Dedifferentiated amniotic fluid mesenchymal stem cell (primary cell): Measurements from ENCODE around the gene SLC12A7.

Source experiments
- DNase-seq: peaks from one replicate; pipeline ENCODE4 v3.0.0-alpha.2; 2016; ENCODE audit errors: extremely low spot score

The SLC12A7 gene

DNA sequence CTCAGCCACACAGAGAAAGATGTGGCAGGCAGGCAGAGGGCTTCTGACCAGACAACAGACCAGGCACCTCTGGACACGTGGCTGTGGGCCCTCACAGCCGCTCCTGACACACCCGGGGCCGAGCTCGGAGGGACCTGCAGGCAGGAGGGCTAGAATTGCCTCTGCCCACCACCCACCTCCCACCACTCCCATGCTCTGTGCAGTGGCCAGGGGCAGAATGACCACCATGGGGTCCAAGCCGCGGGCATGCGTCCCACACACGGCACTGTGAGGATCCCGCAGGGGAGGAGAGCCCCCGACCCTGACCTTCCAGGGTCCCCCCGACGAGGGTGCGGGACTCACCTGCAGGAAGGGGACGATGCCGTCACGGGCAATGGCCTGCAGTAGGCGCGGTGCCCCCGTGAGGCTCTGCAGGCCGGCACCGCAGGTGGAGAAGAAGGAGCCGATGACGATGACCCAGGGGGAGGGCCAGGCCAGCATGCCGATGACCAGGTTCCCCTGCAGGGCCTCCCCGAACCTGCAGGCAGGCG is 34.3 kb downstream of the SLC12A7 start:
- DNase-seq, result no peak

- no peak for DNase-seq
Measured at GRCh38 chr5:1077026-1077425, 34.8 kb downstream of the SLC12A7 start.

DNA sequence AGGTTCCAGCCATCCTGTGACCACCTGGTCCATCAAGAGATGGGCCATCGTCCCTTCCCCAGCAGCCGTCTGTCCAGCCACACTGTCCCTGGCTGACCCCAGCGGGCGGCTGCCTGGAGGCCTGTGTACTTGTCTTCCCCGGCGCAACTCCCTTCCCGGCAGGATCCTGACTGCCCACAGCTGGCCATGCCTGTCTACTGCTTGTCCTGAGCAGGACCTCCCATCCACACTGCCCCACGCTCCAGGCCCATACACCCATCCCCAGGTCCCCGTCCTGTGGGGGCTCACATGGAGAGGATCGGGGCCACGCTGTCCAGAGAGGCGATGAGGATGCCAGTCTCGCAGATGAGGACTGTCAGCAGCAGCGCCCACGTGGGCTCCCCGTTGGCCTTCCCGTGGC is 35.5 kb downstream of the SLC12A7 start:
- DNase-seq, result no peak

DNA sequence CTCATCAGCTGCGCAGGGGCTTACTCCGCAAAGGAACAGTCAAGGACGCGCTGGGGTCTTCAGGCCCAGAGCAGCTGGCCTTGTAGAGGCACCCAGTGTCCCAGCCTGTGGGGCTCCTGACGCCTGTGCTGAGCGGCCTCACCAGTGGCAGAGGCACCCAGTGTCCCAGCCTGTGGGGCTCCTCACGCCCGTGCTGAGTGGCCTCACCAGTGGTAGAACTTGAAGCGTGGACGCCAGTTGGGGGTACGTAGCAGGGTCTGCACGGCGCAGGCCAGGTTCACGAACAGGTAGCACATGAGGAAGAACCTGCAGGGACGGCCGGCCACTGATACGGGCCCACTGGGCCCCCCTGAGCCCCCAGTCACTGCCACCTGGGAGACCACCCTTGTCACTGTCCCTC is 35.9 kb downstream of the SLC12A7 start:
- DNase-seq, result no peak

DNA sequence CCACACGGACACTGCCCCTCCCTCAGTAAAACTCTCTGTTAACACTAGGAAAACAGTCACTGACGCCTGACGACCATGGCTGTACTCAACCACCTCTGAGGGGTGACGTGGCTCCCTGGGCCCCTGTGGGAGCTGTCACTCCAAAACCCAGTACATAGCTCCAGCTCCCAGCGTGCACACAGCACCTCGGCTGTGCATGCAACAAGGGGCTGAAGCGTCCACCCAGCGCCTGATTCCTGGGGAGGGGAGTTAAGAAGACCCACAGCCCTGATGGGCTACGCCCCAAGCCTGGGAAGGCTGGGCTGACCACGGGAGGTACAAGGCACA is 36.3 kb downstream of the SLC12A7 start:
- DNase-seq, result no peak

GRCh38 chr5:1074816-1075554 is 36.9 kb downstream of the SLC12A7 start:
- no peak for DNase-seq

DNA sequence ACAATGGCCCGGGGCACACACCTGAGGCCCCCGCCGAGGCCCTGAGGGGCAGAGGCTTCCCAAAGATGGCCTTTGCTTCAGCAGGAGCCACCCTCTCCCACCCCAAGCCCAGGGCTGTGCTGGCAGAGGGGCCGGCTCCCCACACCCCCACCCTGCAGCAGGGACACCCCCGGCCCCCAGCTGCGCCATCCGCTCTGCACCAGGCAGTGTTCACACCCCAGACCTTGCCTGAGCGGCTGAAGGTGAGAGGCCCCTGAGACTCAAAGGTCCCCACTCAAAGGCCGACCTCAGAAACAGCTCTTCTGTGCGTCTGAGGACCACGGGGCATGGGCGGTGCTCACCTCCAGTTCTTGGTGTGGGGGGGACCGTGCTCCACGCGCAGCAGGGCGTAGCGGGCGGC is 37.6 kb downstream of the SLC12A7 start:
- DNase-seq, result no peak

DNA sequence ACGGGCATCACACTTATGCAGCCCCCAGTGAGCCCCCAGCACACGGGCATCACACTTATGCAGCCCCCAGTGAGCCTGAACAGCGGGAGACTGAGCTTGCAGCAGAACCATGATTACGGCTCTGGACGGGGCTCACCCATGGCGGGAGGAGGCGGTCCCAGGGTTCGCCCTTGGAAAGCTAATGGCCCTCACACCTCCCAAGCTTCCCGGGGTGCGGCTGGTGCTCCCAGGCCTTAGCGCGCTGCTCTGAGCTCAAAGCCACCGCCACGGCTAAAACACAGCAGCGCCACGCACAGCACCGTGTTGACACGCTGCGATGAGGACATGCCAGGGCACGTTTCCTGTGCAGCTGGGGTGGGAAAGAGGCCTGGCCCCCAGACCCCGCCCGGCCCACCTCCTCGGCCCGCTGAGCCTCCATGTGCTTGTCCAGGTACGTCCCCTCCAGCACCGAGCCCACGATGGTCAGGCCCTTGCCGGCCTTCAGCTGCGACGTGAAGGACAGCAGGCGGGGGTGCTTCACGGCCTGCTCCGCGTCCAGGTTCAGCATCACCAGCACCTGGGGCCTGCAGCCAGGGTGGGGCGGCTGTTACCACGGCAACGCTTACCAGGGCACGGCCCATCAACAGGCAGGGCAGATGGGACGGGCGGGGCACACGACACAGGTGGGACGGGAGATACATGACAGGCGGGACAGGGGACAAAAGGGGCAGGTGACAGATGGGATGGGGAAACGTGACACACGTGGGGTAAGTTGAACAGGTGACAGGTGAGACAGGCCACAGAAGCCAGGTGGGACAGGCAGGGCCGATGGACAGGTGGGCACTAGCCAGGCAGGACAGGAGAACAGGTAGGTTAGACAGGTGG is 38.4 kb downstream of the SLC12A7 start:
- DNase-seq, result no peak

DNA sequence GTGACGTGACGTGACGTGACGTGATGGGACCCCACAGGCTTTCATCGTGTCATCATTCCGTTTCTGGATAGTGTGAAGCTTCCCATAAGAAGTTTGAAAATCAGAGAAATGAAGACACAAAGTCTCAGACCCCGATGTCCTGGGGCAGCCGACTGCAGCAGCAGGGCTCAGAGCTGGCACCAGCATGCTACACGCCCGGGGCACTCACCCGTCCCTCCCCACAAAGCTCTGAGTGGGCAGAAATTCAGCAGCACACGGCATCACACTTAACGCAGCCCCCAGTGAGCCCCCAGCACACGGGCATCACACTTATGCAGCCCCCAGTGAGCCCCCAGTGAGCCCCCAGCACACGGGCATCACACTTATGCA is 42.2 kb downstream of the SLC12A7 start:
- no peak for DNase-seq

- no peak for DNase-seq
Measured at GRCh38 chr5:1068895-1069719, 42.8 kb downstream of the SLC12A7 start.

DNA sequence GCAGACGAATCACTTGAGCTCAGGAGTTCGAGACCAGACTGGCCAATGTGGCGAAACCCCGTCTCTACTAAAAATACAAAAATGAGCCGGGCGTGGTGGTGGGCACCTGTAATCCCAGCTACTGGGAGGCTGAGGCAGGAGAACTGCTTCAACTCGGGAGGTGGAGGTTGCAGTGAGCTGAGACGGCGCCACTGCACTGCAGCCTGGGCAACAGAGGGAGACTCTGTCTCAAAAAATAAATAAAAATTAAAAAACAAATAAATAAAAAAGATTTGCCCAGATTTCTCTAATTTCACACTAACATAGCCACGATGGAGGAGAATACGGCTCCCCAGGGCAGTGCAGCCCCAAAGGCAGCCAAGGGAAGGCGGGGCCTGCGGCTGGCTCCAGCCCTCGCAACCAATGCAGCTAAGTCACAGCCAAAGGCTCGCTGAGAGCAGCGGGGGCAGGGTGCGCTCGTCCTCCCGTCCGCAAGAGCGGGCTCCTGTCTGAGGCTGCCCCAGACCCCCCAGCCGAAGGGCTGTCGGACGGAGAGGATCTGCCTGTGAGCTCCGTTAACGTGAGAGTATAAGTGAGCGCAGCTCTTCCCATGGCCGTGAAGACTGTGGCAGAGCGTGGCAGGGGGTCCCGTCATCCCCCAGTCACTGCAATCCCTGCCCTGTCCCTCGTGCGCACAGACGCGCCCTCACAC is 43.5 kb downstream of the SLC12A7 start:
- no peak for DNase-seq

DNA sequence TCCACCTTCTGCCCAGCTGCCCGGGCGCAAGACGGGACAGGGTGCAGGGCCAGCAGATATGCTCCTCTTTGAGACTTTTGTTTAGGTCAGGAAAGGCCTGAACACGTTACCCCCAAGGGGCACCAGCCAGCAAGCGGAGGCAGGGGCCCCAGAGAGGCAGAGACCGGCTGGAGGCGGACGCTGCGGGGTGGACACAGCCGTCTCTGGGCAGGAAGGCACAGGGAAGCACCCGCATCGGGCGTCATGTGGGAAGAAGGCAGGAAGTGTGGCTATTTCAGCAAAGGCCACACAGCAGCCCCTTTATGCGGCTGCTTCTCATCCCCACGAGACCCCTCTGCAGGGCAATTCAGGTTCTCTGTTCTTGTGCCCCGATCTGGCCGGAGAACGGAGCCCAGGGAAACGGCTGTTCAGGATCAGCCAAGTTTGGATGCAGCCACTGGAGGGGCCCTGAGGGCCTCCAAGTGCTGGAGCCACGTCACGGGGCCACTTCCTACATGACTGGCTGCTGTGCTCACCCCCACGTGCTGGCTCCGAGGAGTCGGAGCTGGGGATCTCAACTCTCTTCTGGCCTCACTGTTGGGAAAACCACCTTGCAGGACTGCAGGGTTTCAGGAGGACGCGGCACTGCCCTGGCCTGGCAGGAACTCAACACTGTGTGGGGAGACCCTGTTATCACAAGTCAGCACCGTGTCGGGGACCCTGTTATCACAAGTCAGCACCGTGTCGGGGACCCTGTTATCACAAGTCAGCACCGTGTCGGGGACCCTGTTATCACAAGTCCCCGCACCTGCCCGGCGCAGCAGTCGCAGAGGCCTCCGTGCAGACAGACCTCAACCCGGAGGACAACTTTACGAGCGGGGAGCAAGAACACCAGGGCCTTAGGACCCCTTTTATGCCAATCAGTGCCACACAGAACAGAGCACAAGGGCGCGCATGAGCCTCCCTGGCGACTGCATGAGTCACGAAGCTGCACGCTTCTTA is 44.4 kb downstream of the SLC12A7 start:
- DNase-seq, result no peak

- DNase-seq, result no peak
Measured at GRCh38 chr5:1066676-1067075, 45.2 kb downstream of the SLC12A7 start.

GRCh38 chr5:1065891-1066650 is 45.8 kb downstream of the SLC12A7 start:
- DNase-seq, result no peak

DNA sequence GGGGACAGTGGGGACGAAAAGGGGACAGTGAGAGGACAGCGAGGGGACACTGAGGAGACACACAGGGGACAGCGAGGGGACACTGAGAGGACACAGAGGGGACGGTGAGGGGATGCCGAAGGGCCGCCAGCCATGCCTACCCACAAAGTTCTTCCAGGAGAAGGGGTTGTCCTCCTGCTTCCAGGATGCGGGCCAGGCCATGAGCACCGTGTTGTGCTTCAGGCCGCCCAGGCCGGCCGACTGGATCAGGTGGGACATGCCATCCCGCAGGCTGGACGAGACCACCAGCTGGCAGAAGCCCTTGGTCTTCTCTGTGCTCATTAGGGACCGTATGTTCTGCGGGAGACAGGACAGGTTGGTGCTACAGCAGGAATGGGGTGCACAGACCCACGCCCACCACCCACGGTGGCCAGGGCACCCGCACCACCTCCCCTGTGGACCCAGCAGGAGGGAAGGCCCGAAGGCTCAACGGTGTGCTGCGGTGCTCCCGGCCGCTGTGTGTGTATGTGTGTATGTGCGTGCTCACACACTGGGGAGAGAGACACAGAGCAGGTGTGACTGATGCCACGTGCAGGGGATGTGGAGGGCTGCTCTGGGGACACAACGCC is 46.6 kb downstream of the SLC12A7 start:
- no peak for DNase-seq

DNA sequence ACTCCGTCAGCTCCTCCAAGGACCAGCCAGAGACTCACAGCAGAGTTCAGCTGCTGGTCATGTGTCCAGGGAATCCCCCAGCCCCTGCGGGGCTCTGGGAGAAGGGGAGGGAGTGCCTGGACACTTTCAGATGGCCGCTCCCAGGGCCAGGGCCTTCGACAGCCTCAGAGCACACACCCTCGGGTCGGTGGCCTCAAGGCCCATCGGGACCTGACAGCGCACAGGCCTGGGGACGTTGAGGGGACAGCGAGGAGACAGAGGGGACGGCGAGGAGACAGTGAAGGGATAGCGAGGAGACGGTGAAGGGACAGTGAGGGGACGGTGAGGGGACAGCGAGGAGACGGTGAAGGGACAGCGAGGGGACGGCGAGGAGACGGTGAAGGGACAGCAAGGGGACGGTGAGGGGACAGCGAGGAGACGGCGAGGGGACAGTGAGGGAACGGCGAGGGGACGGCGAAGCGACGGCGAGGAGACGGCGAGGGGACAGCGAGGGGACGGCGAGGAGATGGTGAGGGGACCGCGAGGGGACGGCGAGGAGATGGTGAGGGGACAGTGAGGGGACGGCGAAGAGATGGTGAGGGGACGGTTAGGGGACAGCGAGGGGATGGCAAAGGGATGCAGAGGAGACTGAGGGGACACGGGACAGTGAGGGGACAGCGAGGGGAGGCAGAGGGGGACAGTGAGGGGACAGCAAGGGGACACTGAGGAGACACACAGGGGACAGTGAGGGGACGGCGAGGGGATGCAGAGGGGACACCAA is 47.3 kb downstream of the SLC12A7 start:
- DNase-seq, result no peak

GRCh38 chr5:1063661-1064382 is 48.0 kb downstream of the SLC12A7 start:
- DNase-seq, result no peak
